Measurements from ENCODE around the gene CCHCR1. TPM values are rescaled to one million over a fixed set of nuclear protein-coding genes. Genes with fewer than 3 reads are reported as not detected.
"Not testable (repeated sequence)": the region's sequence is repeated elsewhere in the genome, so short reads cannot be mapped to it uniquely, and the experiment has no call there.

Gene CCHCR1
- total RNA-seq, 2 experiments from 2014 or later: 36.1 to 36.7 TPM

GRCh38 chr6:31193206-31193605, 35.6 kb upstream of the CCHCR1 start:
- no peak for DNase-seq
- no peak overlapping the region for H3K4me3 Mint-ChIP-seq
- no peak overlapping the region for H3K27ac Mint-ChIP-seq
- no peaks in the 10 kb centered on the region for H3K9me3 Mint-ChIP-seq
- no peaks in the 10 kb centered on the region for H3K27me3 Mint-ChIP-seq
- CTCF ChIA-PET: interaction anchor here (1.0 to 7.8 kb wide), 10 partner anchors 12 to 174 kb away, joined by 3 to 93 read pairs (median 5); partner anchors contain the start of genes CCHCR1, PSORS1C2 and TCF19
- peaks cover 15% of the 10 kb centered on the region for H3K36me3 Mint-ChIP-seq (ENCODE audit: low read depth)
- peaks cover 24% of the 10 kb centered on the region for H3K4me1 Mint-ChIP-seq
- POLR2A ChIA-PET: no interaction called here

- CTCF ChIA-PET: interaction anchor here (0.5 to 7.8 kb wide), 16 partner anchors 10 to 1423 kb away, joined by 3 to 93 read pairs (median 4); partner anchors contain the start of genes CCHCR1, PSORS1C2 and TCF19
- peak; percentile 67 for DNase-seq
- POLR2A ChIA-PET, H3K27ac Mint-ChIP-seq, H3K27me3 Mint-ChIP-seq, H3K9me3 Mint-ChIP-seq, H3K4me3 Mint-ChIP-seq: not testable (repeated sequence)
- H3K36me3 Mint-ChIP-seq (ENCODE audit: low read depth): peaks cover 13% of the 10 kb centered on the region
- peaks cover 22% of the 10 kb centered on the region for H3K4me1 Mint-ChIP-seq
These were observed 35.0 kb upstream of the CCHCR1 start for GRCh38 chr6:31192431-31193105.

- CTCF ChIA-PET: no interaction called here
- Mint-ChIP-seq H3K27ac (no peak overlapping the region), H3K4me1 (peaks cover 21% of the 10 kb centered on the region), H3K36me3 (ENCODE audit: low read depth) (peaks cover 3% of the 10 kb centered on the region), H3K4me3 (no peak overlapping the region), H3K27me3 (no peaks in the 10 kb centered on the region), H3K9me3 (no peaks in the 10 kb centered on the region)
- POLR2A ChIA-PET: no interaction called here
- DNase-seq: no peak
These were observed 32.9 kb upstream of the CCHCR1 start for GRCh38 chr6:31190488-31190887.

GRCh38 chr6:31189223-31189622, 31.6 kb upstream of the CCHCR1 start:
- H3K36me3 Mint-ChIP-seq (ENCODE audit: low read depth); H3K4me3 Mint-ChIP-seq; DNase-seq; H3K9me3 Mint-ChIP-seq; H3K27me3 Mint-ChIP-seq; CTCF ChIA-PET; H3K27ac Mint-ChIP-seq; POLR2A ChIA-PET: not testable (repeated sequence)
- H3K4me1 Mint-ChIP-seq: peaks cover 17% of the 10 kb centered on the region

- Mint-ChIP-seq H3K4me1 (peaks cover 15% of the 10 kb centered on the region), H3K27me3 (no peaks in the 10 kb centered on the region), H3K4me3 (no peak overlapping the region), H3K27ac (no peak overlapping the region), H3K9me3 (no peaks in the 10 kb centered on the region), H3K36me3 (ENCODE audit: low read depth) (no peaks in the 10 kb centered on the region)
- POLR2A ChIA-PET: no interaction called here
- CTCF ChIA-PET: interaction anchor here (1.1 kb wide), 1 partner anchor 9 kb away, joined by 3 read pairs; no protein-coding TSS in a partner anchor
- no peak for DNase-seq
These were observed 30.2 kb upstream of the CCHCR1 start for GRCh38 chr6:31187780-31188194.

GRCh38 chr6:31186052-31186734, 28.6 kb upstream of the CCHCR1 start:
- no peaks in the 10 kb centered on the region for H3K27me3 Mint-ChIP-seq
- H3K4me3 Mint-ChIP-seq: no peak overlapping the region
- DNase-seq: no peak
- H3K9me3 Mint-ChIP-seq: no peaks in the 10 kb centered on the region
- ChIA-PET CTCF (no interaction called here), POLR2A (interaction anchor here (1.3 kb wide), 1 partner anchor 12 kb away, joined by 4 read pairs; no protein-coding TSS in a partner anchor)
- peaks cover 15% of the 10 kb centered on the region for H3K4me1 Mint-ChIP-seq
- H3K27ac Mint-ChIP-seq: no peak overlapping the region
- no peaks in the 10 kb centered on the region for H3K36me3 Mint-ChIP-seq (ENCODE audit: low read depth)

- H3K9me3 Mint-ChIP-seq; POLR2A ChIA-PET; H3K4me3 Mint-ChIP-seq; CTCF ChIA-PET; H3K36me3 Mint-ChIP-seq (ENCODE audit: low read depth); H3K27me3 Mint-ChIP-seq; H3K27ac Mint-ChIP-seq; DNase-seq: not testable (repeated sequence)
- peaks cover 16% of the 10 kb centered on the region for H3K4me1 Mint-ChIP-seq
These were observed 28.1 kb upstream of the CCHCR1 start for GRCh38 chr6:31185695-31186051.

- H3K27me3 Mint-ChIP-seq; POLR2A ChIA-PET; H3K36me3 Mint-ChIP-seq (ENCODE audit: low read depth); H3K9me3 Mint-ChIP-seq; H3K27ac Mint-ChIP-seq; DNase-seq; H3K4me3 Mint-ChIP-seq: not testable (repeated sequence)
- peaks cover 30% of the 10 kb centered on the region for H3K4me1 Mint-ChIP-seq
- CTCF ChIA-PET: interaction anchor here (0.9 kb wide), 2 partner anchors 97 to 183 kb away, joined by 3 read pairs; no protein-coding TSS in a partner anchor
These were observed 26.3 kb upstream of the CCHCR1 start for GRCh38 chr6:31183859-31184258.

GRCh38 chr6:31183287-31183686, 25.7 kb upstream of the CCHCR1 start:
- H3K4me3 Mint-ChIP-seq; H3K9me3 Mint-ChIP-seq; DNase-seq; H3K27ac Mint-ChIP-seq; H3K27me3 Mint-ChIP-seq; H3K36me3 Mint-ChIP-seq (ENCODE audit: low read depth): not testable (repeated sequence)
- CTCF ChIA-PET: interaction anchor here (0.9 kb wide), 1 partner anchor 183 kb away, joined by 3 read pairs; no protein-coding TSS in a partner anchor
- POLR2A ChIA-PET: interaction anchor here (1.8 kb wide), 1 partner anchor 14 kb away, joined by 4 read pairs; no protein-coding TSS in a partner anchor
- H3K4me1 Mint-ChIP-seq: peaks cover 36% of the 10 kb centered on the region

GRCh38 chr6:31180500-31180899, 22.9 kb upstream of the CCHCR1 start:
- H3K36me3 Mint-ChIP-seq (ENCODE audit: low read depth): no peaks in the 10 kb centered on the region
- peaks cover 35% of the 10 kb centered on the region for H3K4me1 Mint-ChIP-seq
- peak overlapping the region; percentile 81 for H3K4me3 Mint-ChIP-seq
- POLR2A ChIA-PET: interaction anchor here (2.5 kb wide), 1 partner anchor 22 kb away, joined by 11 read pairs; the partner anchor contains the start of genes CCHCR1 and TCF19
- no peaks in the 10 kb centered on the region for H3K27me3 Mint-ChIP-seq
- DNase-seq: peak; percentile 78
- peak overlapping the region; percentile 28 for H3K27ac Mint-ChIP-seq
- CTCF ChIA-PET: interaction anchor here (0.6 kb wide), 1 partner anchor 485 kb away, joined by 4 read pairs; no protein-coding TSS in a partner anchor
- no peaks in the 10 kb centered on the region for H3K9me3 Mint-ChIP-seq

GRCh38 chr6:31179896-31180295, 22.3 kb upstream of the CCHCR1 start:
- H3K4me3 Mint-ChIP-seq: peak overlapping the region; percentile 81
- no peak for DNase-seq
- no peaks in the 10 kb centered on the region for H3K27me3 Mint-ChIP-seq
- no peaks in the 10 kb centered on the region for H3K36me3 Mint-ChIP-seq (ENCODE audit: low read depth)
- peak overlapping the region; percentile 28 for H3K27ac Mint-ChIP-seq
- ChIA-PET CTCF (no interaction called here), POLR2A (interaction anchor here (1.5 to 2.5 kb wide), 2 partner anchors 21 to 22 kb away, joined by 4 to 11 read pairs; partner anchors contain the start of genes CCHCR1 and TCF19)
- no peaks in the 10 kb centered on the region for H3K9me3 Mint-ChIP-seq
- H3K4me1 Mint-ChIP-seq: peaks cover 32% of the 10 kb centered on the region

- Mint-ChIP-seq H3K4me1 (peaks cover 32% of the 10 kb centered on the region), H3K4me3 (no peak overlapping the region), H3K36me3 (ENCODE audit: low read depth) (no peaks in the 10 kb centered on the region), H3K9me3 (no peaks in the 10 kb centered on the region), H3K27ac (peak overlapping the region; percentile 29), H3K27me3 (no peaks in the 10 kb centered on the region)
- CTCF ChIA-PET: no interaction called here
- POLR2A ChIA-PET: interaction anchor here (1.5 kb wide), 1 partner anchor 20 kb away, joined by 4 read pairs; no protein-coding TSS in a partner anchor
- no peak for DNase-seq
These were observed 21.4 kb upstream of the CCHCR1 start for GRCh38 chr6:31179042-31179386.

Data from activated CD4-positive, alpha-beta memory T cell treated with anti-CD3 and anti-CD28 coated beads, Interleukin-2, amount 10 ng/mL, durations not matched to agents 7 days and 5 days (primary cell).